DMS153 (cell line): ENCODE data around the gene QRFPR.
"Not testable (repeated sequence)": the region's sequence is repeated elsewhere in the genome, so short reads cannot be mapped to it uniquely, and the experiment has no call there.

ENCODE experiments used
- DNase-seq: peaks from one replicate; lab custom pipeline; 2025; lab: John Stamatoyannopoulos, UW

QRFPR gene

GRCh38 chr4:121339307-121339706, 41.5 kb downstream of the QRFPR start:
- no peak for DNase-seq

DNA sequence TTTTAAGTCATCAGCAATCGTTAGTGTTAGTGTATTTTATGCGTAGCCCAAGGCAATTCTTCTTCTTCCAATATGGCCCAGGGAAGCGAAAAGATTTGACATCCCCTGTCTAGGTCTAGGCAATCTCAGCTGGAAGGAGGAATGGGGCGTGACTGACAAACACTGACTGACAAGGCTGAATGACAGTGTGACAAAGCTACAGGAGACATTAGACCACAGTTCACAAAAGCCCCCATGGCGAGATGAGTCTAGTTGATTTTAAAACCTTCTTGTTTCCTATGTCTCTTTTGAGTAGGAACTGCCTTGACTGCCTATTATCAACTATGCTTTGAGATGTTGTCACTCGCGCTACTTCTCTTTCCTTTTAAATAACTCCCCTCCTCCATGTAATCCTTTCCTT, 42.3 kb downstream of the QRFPR start:
- DNase-seq = no peak

GRCh38 chr4:121336706-121337105, 44.1 kb downstream of the QRFPR start:
- DNase-seq = no peak

- DNase-seq = no peak
Measured at GRCh38 chr4:121330180-121330665, 50.6 kb downstream of the QRFPR start.

- DNase-seq = no peak
Measured at GRCh38 chr4:121326597-121326996, 54.2 kb downstream of the QRFPR start.

DNA sequence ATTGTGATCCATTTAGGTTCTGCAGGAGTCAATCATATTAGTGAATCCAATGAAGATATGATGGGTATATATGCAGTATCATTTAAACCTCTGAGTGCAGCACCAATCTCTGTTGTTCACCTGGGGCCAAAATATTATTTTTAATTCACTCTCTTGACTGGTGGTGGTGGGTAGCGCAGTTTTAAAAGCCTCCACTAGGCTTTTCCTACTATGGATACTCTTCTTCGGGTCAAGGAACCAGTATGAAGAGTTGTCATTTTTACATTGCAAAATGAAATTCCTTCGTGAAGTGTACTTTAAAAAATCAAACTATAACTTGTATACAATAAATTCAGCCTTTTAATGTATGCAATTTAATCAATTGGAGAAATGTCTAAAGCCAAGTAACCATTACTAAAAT, 56.5 kb downstream of the QRFPR start:
- DNase-seq = no peak

DNA sequence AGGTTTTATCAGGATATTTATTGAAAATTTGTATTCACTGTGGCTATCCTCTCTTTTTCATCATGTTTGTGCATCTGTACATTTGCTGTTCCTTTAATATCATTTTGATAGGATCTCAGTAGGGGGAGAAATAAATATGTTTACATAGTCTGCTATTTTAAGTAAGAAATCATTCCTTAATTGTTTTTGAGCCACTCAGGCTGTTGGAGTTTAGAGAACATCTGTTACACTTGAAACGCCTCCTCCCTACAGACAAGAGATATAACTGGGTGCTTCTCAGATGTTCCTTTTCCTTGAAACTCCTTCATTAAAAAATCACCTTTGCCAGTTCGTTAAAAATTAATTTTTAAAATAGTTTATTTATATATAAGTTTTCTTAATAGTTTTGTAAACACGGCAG, 59.4 kb downstream of the QRFPR start:
- DNase-seq = no peak

DNA sequence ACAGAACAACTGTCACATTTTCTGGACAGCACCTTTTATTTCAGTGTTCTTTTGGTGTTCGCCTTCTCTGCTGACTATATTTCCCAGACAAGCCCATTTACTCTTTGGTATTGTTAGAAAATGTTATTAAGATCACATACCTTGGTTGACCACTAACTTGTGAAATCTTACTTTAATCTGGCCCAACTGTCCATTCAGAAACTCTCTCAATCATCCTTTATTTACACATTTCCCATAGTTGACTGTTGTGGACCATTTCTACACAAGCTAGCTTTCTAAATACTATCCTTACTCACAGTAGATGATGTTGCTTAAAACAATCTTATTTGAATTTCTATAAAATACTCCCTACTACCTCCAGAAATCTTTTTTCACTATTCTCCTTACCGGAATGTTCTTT, 64.7 kb downstream of the QRFPR start:
- no peak for DNase-seq

DNA sequence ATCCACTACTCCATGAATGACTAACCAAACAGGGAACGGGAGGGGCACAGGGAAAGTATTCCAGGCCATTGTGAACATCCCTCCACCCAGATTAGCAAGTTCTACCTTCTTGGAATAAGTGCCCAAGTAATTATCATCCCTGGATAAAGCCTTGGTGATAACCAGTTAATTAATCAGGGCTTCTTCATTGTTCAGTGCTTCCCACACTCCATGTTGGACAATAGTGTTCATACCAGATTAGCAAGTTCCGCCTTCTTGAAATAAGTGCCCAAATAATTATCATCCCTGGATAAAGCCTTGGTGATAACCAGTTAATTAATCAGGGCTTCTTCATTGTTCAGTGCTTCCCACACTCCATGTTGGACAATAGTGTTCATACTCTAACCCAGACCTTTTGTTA, 67.4 kb downstream of the QRFPR start:
- DNase-seq = not testable (repeated sequence)

GRCh38 chr4:121308828-121309227, 72.0 kb downstream of the QRFPR start:
- DNase-seq = no peak

GRCh38 chr4:121308328-121308663, 72.5 kb downstream of the QRFPR start:
- DNase-seq = no peak

- DNase-seq = peak; percentile 0
Measured at GRCh38 chr4:121307445-121308327, 73.1 kb downstream of the QRFPR start.

GRCh38 chr4:121306931-121307330, 73.9 kb downstream of the QRFPR start:
- DNase-seq = no peak

GRCh38 chr4:121304893-121305292, 75.9 kb downstream of the QRFPR start:
- no peak for DNase-seq

DNA sequence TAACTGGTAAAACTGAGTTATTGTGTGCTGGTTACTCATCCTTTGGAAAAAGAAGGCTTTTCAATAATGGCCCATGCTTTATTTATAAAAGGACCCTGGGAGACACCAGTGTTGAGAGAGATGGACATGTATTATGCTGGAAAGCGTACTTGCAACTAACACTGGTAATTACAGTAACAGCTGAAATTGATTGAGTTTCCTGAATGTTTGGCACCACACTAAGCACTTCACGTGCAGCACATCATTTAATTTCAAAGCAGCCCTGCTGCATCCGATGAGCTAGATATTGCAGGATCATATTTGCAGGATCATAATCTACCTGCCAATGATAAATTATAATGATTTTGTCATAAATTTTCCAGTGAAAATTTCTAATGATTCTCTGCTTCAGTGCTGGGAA, 81.5 kb downstream of the QRFPR start:
- DNase-seq = no peak

- no peak for DNase-seq
Measured at GRCh38 chr4:121283319-121283718, 97.5 kb downstream of the QRFPR start.

DNA sequence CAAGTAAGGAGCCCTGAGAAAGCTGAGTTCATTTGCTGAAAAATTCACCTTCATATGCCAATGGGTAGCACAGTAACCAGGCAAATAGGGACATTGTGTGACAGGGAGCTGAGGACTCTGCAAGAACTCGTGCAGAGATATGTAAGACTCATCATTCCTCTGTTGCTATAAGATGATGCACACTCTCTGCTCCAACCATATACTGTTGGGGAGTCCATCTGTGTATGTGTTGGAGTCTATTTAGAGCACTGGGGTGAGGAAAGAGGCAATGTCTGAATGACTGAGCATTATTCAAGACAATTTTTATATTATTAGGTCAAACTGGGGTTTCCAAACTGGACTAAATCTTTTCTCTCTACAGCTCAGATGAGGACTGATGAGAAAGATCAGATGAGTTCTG, 100.4 kb downstream of the QRFPR start:
- no peak for DNase-seq

DNA sequence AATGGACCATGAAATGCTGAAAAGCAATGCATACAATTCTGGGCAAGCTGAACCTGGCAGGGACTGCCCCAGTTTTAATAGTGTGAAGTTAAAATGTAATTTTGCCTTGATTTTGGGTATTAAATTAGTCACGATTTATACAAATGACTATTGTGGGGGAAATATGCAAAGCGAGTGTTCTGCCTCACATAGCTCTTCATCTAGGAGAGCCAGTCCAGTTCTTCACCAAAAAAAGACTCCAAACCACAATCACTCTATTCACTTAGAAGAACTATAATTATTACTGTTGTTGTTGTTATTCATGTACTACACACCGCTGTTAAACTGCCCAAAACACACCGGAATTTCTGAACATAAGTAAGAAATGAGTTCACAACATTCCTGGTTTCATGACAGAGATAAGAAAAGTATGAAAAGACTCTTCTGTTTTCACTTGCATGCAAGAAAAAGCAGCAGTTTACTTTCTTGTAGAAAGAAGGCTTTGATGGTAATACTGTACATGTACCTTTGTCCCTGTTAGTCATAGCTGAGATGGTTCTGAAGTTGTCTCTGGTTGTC, 101.9 kb downstream of the QRFPR start:
- DNase-seq = no peak
